SK-N-SH (cell line): ENCODE measurements around the gene RRP9.

Experiments
- CTCF ChIP-seq: fragments of 200-600 bp; sonication (generic); IDR thresholded peaks from 2 replicates; pipeline ENCODE4 v1.6.1; 2017; ENCODE audit warnings: antibody characterized with exemption, mild to moderate bottlenecking, moderate library complexity
- EZH2phosphoT487 ChIP-seq: fragments of 200-600 bp; sonication (generic); IDR thresholded peaks from 2 replicates; pipeline ENCODE4 v1.6.1; 2017; ENCODE audit warnings: low read depth, mixed run types, mild to moderate bottlenecking, antibody characterized with exemption, moderate library complexity, borderline replicate concordance
- GABPA ChIP-seq: IDR thresholded peaks from 2 replicates; pipeline ENCODE4 v1.4.0; 2012; ENCODE audit warnings: low read depth, mild to moderate bottlenecking
- JUND ChIP-seq: IDR thresholded peaks from 2 replicates; pipeline ENCODE4 v1.4.0; 2012
- POLR2AphosphoS5 ChIP-seq: IDR thresholded peaks from 2 replicates; pipeline ENCODE4 v1.6.1; 2012; ENCODE audit warnings: low read depth, low read length

DNA sequence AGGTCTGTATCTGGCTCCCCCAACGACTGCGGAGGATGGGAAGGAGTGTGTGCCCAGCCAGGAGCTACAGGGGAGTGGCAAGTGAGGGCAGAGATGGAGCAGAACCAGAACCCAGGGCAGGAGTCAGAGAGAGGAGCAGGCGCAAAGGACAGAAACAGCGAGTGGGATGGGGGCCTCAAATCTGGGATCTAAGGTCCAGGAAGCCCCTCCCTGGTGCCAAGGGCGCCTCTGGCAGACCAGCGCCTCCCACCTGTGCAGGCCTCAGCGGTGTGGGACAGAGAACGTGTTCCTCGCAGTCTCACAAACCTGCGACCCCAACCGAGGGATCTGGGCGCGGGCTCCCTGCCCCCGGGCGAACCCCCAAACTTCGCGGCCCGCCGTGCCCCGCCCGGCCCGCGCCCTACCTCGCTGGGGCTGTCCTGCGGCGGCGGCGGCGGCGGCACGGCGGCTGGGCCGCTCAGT lies 25.2 kb upstream of the RRP9 start:
- no peak for TF ChIP-seq EZH2phosphoT487
- no peak for TF ChIP-seq JUND
- no peak for TF ChIP-seq GABPA
- no peak for TF ChIP-seq POLR2AphosphoS5
- no peak for TF ChIP-seq CTCF
